ENCODE measurements around the gene CACNB4. TPM values are rescaled to one million over a fixed set of nuclear protein-coding genes. Genes with fewer than 3 reads are reported as not detected.

The CACNB4 gene
- total and polyA plus RNA-seq, 9 of the 15 experiments (the other 6 are each of a cell fraction or from before 2014, with no cell fraction given), result 0.01 to 0.20 (median 0.04) TPM; not detected in 1

GRCh38 chr2:151907286-151908203 lies 191.3 kb downstream of the CACNB4 start (continued):
- no peak for TF ChIP-seq TCFL5 (CRISPR knock-in tag; conservative IDR thresholded peaks at IDR 0.05)
- no peak for TF ChIP-seq NELFE (IDR thresholded peaks at IDR 0.05; ENCODE audit: insufficient read depth, insufficient read length)
- no peak for TF ChIP-seq BRD9 (IDR thresholded peaks at IDR 0.05; ENCODE audit: low read depth, partially characterized antibody)
- no peak for TF ChIP-seq ID3 (CRISPR knock-in tag; IDR thresholded peaks at IDR 0.05)
- no peak for TF ChIP-seq ID3 (tag; IDR thresholded peaks at IDR 0.05)
- TF ChIP-seq AFF1 (IDR thresholded peaks at IDR 0.05; ENCODE audit: low read depth in 1 of 2, partially characterized antibody in 2 of 2), result peak in 1 of 2 experiments; percentile 4
- TF ChIP-seq, protein P1, sequence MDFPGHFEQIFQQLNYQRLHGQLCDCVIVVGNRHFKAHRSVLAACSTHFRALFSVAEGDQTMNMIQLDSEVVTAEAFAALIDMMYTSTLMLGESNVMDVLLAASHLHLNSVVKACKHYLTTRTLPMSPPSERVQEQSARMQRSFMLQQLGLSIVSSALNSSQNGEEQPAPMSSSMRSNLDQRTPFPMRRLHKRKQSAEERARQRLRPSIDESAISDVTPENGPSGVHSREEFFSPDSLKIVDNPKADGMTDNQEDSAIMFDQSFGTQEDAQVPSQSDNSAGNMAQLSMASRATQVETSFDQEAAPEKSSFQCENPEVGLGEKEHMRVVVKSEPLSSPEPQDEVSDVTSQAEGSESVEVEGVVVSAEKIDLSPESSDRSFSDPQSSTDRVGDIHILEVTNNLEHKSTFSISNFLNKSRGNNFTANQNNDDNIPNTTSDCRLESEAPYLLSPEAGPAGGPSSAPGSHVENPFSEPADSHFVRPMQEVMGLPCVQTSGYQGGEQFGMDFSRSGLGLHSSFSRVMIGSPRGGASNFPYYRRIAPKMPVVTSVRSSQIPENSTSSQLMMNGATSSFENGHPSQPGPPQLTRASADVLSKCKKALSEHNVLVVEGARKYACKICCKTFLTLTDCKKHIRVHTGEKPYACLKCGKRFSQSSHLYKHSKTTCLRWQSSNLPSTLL (IDR thresholded peaks at IDR 0.05), result no peak
- TF ChIP-seq ZNF785 (CRISPR knock-in tag; IDR thresholded peaks at IDR 0.05), result no peak
- TF ChIP-seq PTTG1 (tag; IDR thresholded peaks at IDR 0.05; ENCODE audit: low read depth), result peak; percentile 15; the same call in 1 of the 2 replicates
- TF ChIP-seq, protein P2, sequence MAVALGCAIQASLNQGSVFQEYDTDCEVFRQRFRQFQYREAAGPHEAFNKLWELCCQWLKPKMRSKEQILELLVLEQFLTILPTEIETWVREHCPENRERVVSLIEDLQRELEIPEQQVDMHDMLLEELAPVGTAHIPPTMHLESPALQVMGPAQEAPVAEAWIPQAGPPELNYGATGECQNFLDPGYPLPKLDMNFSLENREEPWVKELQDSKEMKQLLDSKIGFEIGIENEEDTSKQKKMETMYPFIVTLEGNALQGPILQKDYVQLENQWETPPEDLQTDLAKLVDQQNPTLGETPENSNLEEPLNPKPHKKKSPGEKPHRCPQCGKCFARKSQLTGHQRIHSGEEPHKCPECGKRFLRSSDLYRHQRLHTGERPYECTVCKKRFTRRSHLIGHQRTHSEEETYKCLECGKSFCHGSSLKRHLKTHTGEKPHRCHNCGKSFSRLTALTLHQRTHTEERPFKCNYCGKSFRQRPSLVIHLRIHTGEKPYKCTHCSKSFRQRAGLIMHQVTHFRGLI (CRISPR knock-in tag; IDR thresholded peaks at IDR 0.05), result no peak
- TF ChIP-seq ZBTB9 (CRISPR knock-in tag; IDR thresholded peaks at IDR 0.05), result 0 out of 2 replicates have a peak, but pooled peaks have one; percentile 2
- no peak for TF ChIP-seq C11orf30 (IDR thresholded peaks at IDR 0.05; ENCODE audit: low read depth)
- TF ChIP-seq ZNF445 (CRISPR knock-in tag; IDR thresholded peaks at IDR 0.05; ENCODE audit: low read depth), result no peak

Measured in K562 (cell line).